Measurements from ENCODE around the gene DYNLT4.
"Not testable (repeated sequence)": the region's sequence is repeated elsewhere in the genome, so short reads cannot be mapped to it uniquely, and the experiment has no call there.

The DYNLT4 gene

DNA sequence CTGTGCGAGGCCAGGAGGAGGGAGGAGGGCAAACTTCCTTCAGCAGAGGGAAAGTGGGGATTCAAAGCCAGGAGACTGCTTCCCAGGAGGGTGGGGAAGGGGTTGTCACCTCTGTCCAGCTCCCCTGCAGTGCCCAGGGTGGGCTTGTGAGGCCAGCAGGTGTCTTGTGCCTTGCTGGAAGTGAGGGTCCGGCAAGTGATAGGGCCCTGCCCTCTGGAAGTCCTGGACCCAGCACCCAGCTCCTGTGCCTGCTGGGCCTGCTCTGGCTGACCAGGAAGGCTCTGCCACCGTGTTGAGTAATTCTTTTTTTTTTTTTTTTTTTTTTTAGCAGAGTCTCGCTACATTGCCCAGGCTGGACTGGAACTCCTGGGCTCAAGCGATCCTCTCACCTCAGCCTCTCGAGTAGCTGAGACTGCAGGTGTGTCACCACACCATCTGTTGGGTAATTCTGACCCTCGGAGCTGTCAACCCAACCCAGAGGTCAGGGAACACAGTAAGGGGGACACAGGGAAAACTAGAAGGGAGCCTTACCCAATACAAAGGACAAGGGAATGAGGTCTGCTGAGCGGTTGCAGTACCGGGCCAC, 20.2 kb downstream of the DYNLT4 start:
- no peak for DNase-seq

GRCh38 chr1:44786138-44786840, 20.9 kb downstream of the DYNLT4 start:
- DNase-seq: peak; percentile 43

- no peak for DNase-seq
Observed at GRCh38 chr1:44785501-44786137, 21.5 kb downstream of the DYNLT4 start.

DNA sequence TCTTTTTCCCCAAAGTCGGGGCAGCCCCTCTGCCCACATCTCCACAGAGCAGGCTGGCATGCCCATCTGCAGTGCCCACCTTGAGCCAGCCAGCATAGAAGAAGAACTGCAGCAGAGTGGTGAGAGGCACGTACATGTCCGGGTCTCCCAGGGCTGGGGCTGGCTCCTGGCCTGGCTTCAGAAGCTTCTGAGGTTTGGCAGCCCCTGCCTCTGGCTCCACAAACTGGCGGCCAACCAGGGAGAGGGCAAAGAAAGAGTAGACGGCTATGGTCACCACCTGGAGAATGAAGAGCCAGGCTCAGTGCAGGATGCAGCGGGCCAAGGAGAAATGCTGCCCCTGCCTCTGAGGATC, 22.1 kb downstream of the DYNLT4 start:
- no peak for DNase-seq

DNA sequence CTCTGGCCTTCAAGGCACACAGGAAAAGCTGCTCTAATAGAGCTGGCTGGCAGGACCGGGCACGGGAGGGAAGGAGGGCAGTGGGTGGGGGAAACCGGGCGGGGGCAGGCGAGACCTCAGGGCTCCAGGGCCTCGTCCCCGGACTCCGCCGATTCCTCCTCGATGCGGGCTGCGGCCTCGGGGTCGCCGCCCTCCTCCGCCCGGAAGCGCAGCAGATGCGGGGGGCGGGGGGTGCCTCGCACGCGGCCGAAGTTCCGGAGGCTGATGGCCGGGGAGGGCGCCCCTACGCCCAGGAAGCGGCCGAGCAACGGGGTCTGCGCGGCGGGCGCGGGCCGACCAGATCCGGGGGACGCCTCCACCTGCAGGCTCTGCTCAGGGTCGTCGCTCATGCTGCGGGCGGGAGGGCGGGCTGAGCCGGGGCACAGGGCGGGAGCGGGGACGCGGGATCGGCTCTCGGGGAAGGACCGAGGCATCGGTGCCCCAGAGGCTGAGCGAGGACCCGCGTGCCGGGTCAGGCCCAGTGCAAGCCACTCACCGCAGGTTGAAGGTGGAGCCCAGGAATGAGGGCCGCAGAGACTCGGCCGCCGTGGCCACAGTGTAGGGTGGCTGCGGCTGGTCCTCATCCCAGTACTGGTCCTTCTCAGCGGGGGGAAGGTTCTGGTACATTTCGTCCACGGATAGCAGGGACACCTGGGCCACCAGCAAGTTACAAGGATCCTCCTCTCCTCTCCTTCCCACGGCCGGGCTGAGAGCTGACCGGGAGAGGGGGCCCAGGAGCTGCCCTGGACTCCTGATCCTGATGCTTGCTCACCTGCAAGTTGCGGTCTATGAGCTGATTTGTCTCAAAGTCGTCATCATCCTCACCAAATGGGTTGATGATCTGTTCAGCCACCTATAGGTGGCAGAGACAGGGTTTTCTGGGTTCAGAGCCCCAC, 22.8 kb downstream of the DYNLT4 start:
- DNase-seq: peak; percentile 25

DNA sequence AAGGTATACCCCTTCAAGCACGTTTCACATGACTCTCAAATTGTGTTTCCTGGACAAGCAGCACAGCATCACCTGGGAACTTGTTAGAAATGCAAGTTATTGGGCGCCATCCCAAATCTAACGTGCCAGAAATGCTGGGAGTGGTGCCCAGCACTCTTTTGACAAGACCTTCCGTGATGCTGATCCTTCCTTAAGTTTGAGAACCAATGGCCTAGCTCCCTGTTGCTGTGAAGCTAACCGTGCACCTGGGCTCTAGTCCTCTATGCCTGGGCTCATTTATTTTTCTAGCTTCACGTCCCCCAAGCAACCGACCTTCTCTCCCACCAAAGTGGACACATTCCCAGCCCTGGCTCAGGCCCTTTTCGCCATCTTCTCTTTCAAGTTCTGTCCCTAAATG, 23.5 kb downstream of the DYNLT4 start:
- peak; percentile 35 for DNase-seq

GRCh38 chr1:44780583-44781121, 26.5 kb downstream of the DYNLT4 start:
- no peak for DNase-seq

DNA sequence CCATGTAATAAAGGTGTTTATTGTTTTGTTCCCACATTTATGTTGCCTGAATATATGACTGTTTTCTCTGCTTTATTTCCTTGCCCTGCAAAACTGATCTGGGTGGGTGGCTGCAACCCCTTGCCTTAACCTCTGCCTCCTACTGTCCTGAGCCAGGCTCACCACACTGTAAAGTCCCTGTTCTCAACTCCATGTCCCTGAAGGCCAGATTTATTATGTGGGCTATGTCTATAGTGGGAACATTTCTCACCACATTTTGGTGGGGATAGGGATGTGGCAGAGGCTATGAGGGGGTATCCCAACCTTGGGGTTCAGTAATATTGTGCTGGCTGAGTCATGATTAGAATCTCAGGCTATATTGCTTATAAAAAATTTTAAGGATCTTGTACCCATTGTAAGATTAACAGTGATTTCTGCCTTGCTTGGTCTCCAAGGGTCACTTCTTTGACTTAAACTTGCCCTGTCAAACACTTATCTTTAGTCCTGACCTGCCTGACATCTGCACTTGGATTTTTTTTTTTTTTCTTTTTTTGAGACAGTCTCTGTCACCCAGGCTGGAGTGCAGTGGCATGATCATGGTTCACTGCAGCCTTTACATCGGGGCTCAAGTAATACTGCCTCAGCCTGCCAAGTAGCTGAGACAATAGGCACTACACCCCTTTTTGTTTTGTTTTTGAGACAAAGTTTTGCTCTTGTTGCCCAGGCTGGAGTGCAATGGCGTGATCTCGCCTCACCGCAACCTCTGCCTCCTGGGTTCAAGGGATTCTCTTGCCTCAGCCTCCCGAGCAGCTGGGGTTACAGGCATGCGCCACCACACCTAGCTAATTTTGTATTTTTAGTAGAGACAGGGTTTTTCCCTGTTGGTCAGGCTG, 28.2 kb downstream of the DYNLT4 start:
- DNase-seq: no peak

GRCh38 chr1:44777969-44778635, 29.0 kb downstream of the DYNLT4 start:
- DNase-seq: no peak

DNA sequence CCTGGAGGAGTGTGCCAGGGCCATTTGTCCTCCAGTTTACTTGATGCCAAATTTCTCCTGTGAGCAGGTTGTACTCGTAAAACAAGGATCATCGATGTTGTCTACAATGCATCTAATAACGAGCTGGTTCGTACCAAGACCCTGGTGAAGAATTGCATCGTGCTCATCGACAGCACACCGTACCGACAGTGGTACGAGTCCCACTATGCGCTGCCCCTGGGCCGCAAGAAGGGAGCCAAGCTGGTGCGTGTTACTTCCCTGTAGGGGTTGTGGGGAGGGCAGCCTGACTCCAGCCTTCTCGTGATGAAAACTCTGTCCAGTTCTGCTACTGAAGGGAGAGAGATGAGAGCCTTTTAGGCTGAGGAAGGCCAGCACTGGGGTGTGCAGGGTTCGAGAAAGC, 29.6 kb downstream of the DYNLT4 start:
- DNase-seq: no peak

- no peak for DNase-seq
Observed at GRCh38 chr1:44776730-44777068, 30.5 kb downstream of the DYNLT4 start.

DNA sequence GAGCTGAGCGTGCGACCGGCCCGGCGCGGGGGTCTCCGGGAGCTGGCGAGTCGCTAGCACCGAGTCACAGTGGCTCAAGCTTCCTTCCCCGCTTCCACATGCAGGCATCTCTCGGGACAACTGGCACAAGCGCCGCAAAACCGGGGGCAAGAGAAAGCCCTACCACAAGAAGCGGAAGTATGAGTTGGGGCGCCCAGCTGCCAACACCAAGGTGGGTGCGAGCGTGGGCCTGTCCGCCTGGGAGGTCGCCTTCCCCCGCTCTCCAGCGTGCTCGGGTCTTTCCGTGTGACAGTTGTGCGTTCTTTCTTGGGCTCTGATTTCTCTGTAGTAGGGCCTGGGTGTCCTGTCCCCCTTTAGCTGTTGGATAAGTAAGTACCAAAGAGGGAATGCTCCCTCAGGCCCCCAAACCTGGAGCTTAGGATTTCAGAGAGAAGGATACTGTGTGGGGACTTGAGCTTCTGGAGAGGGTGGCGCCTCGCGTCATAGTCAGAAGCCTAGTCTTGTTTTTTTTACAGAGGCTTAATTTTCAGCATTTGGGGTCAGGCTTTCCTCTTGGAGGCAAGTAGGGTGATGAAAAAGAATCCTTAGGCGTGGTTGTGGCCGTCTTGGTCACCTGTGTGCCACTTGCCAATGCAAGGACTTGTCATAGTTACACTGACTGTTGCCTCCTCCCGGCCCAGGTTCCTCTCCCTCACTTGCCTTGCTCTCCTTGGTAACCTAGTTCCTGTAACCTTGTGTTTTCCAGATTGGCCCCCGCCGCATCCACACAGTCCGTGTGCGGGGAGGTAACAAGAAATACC, 31.0 kb downstream of the DYNLT4 start:
- DNase-seq: no peak

DNA sequence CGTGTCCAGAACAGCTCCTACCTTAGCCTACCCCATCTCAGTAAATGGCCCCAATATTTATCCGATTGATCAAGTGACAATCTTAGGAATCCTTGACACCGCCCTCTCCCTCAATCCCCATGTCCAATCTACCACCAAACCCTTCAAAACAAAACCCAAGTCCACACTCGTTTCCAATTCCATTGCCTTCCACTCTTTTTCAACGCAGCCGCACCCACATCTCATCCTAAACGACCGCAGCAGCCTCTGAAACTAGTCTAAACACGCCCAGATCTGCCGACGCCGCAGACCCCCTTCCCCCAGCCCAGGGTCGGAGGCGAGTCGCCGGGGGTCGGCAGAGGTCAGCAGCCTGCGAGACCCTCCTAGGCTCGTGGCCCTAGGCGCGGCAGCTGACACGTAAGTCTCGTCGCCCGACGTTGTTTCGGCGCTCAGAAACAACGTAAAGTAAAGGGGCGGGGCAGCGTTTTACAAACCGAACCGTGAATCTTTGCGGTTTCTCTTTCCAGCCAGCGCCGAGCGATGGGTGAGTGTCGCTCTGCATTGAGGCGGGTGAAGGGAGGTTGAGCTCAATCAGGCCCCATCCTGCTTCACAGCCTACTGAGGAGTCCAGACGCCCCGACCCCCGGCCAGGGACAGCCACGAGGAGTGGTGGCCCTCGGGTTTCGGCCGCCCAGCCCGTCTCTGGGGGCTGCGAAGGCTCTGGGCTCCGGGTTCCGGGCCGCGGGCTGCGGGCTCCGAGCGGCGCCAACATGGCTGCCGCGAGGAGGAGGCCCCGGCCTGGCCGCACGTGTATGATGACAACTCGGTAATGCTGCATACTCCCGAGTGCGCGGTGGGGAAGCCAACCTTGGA, 31.8 kb downstream of the DYNLT4 start, which contains the start of gene RPS8:
Gene RPS8, plus strand, starts transcription at position 463 of the 852 bp plus-strand sequence. Its CDS starts 57 bp downstream, at position 520.
- peak; percentile 96 for DNase-seq

DNA sequence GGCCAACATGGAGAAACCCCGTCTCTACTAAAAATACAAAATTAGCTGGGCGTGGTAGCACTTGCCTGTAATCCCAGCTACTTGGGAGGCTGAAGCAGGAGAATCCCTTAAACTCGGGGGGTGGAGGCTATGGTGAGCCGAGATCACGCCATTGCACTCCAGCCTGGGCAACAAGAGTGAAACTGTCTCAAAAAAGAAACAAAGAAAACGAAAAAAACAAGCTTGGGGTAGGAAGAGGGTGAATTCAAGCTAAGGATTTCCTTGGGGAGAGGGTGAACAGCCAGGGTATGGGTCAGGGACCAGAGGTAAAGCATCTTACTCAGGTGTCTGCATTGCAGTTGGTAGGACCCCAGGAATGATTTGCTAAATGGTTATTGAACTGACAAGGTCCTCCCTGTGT, 40.7 kb downstream of the DYNLT4 start:
- not testable (repeated sequence) for DNase-seq

DNA sequence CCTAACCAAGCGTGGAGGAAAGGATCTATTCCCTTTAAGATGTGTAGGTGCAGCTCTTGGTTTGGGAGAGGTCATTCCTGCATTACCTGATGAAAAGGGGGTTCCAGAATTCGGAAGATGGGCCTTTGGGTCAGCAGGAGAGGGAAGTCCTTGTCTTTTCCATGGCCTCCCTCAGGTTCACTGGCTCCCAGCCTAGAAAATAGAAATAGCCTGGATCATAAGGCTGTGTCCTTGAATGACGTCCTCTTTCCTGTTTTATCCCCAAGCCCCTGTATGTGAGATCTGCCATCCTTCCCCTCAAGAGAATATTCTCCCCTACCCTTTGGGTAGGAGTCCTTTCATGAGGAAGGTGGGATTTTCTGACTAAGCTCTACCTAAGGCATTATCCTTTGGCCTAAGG, 46.3 kb downstream of the DYNLT4 start:
- DNase-seq: no peak

DNA sequence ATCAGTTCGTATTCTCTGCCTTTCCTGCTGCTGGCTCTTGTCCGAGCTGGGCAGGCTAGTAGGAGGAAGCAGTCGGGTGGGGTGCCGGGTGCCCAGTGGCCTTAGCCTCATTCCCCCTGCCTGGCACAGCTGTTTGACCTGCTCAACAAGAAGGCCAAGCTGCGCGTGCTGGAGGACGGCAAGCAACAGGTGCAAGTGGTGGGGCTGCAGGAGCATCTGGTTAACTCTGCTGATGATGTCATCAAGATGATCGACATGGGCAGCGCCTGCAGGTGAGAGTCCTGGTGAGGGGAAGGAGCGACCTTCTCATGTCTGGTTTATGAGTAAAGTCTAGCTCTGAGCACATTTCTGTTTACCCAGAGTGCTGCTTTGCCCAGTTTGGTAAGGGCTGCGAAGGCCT, 48.1 kb downstream of the DYNLT4 start:
- DNase-seq: no peak

GRCh38 chr1:44757420-44757819, 49.7 kb downstream of the DYNLT4 start:
- no peak for DNase-seq

Measured in NCI-H1092 treated with DMSO at 0.1 percent for 48 hours (cell line).